H9 (cell line): Measurements from ENCODE around the gene KIF1A. TPM values are rescaled to one million over a fixed set of nuclear protein-coding genes. Genes with fewer than 3 reads are reported as not detected.

Source experiments
- DNase-seq: peaks from one replicate; pipeline ENCODE4 v3.0.0-alpha.2; 2017
- H2AFZ ChIP-seq: one replicate; pipeline ENCODE4 v1.6.1; 2013; ENCODE audit warnings: mild to moderate bottlenecking, low read length, control low read depth, moderate library complexity
- H2AK5ac ChIP-seq: 2 replicates; pipeline ENCODE4 v1.6.1; 2013; ENCODE audit warnings: low read length, control low read depth, mixed read lengths; ENCODE audit not compliant: insufficient read length
- H2BK120ac ChIP-seq: one replicate; pipeline ENCODE4 v1.6.1; 2013; ENCODE audit warnings: low read depth, mild to moderate bottlenecking, low read length, control low read depth, inconsistent platforms; ENCODE audit not compliant: poor library complexity, severe bottlenecking
- H2BK12ac ChIP-seq: 2 replicates; pipeline ENCODE4 v1.6.1; 2013; ENCODE audit warnings: low read length, control low read depth, mixed read lengths, low read depth; ENCODE audit not compliant: insufficient read length
- H2BK15ac ChIP-seq: 2 replicates; pipeline ENCODE4 v1.6.1; 2013; ENCODE audit warnings: low read depth, low read length, control low read depth
- H2BK20ac ChIP-seq: one replicate; pipeline ENCODE4 v1.6.1; 2013; ENCODE audit warnings: low read depth, mild to moderate bottlenecking, low read length, control low read depth, inconsistent platforms; ENCODE audit not compliant: poor library complexity, severe bottlenecking
- H2BK5ac ChIP-seq: 2 replicates; pipeline ENCODE4 v1.6.1; 2013; ENCODE audit warnings: low read length, control low read depth, mixed read lengths; ENCODE audit not compliant: insufficient read length
- H3K14ac ChIP-seq: 2 replicates; pipeline ENCODE4 v1.6.1; 2013; ENCODE audit warnings: low read length, control low read depth; ENCODE audit not compliant: insufficient read depth
- H3K18ac ChIP-seq: 2 replicates; pipeline ENCODE4 v1.6.1; 2013; ENCODE audit warnings: low read depth, mild to moderate bottlenecking, mixed read lengths, low read length, control low read depth; ENCODE audit not compliant: insufficient read length
- H3K23ac ChIP-seq: 2 replicates; pipeline ENCODE4 v1.6.1; 2013; ENCODE audit warnings: low read length, control low read depth, mixed read lengths, low read depth; ENCODE audit not compliant: insufficient read length
- H3K23me2 ChIP-seq: 2 replicates; pipeline ENCODE4 v1.6.1; 2013; ENCODE audit warnings: low read depth, mild to moderate bottlenecking, mixed read lengths, low read length, control low read depth; ENCODE audit not compliant: insufficient read length, poor library complexity, severe bottlenecking
- H3K27ac ChIP-seq: 2 replicates; pipeline ENCODE4 v1.5.1; 2013; ENCODE audit warnings: low read length, control low read depth, mixed read lengths, low read depth; ENCODE audit not compliant: insufficient read length
- H3K27me3 ChIP-seq: 2 replicates; pipeline ENCODE4 v1.6.1; 2013; ENCODE audit warnings: low read length, control low read depth, inconsistent platforms; ENCODE audit not compliant: insufficient read depth
- H3K4ac ChIP-seq: 2 replicates; pipeline ENCODE4 v1.6.1; 2013; ENCODE audit warnings: low read depth, mild to moderate bottlenecking, control low read depth, inconsistent platforms, low read length, moderate library complexity
- H3K4me1 ChIP-seq: 2 replicates; pipeline ENCODE4 v1.6.1; 2013; ENCODE audit warnings: low read length, control low read depth, inconsistent platforms; ENCODE audit not compliant: insufficient read depth
- H3K4me2 ChIP-seq: 2 replicates; pipeline ENCODE4 v1.6.1; 2013; ENCODE audit warnings: low read length, control low read depth, mixed read lengths; ENCODE audit not compliant: insufficient read length, insufficient read depth
- H3K56ac ChIP-seq: 2 replicates; pipeline ENCODE4 v1.6.1; 2013; ENCODE audit warnings: low read depth, mild to moderate bottlenecking, mixed read lengths, low read length, control low read depth; ENCODE audit not compliant: insufficient read length
- H3K79me1 ChIP-seq: 2 replicates; pipeline ENCODE4 v1.6.1; 2013; ENCODE audit warnings: low read depth, mild to moderate bottlenecking, moderate library complexity, low read length, control low read depth, inconsistent platforms; ENCODE audit not compliant: insufficient read depth, poor library complexity, severe bottlenecking
- H3K79me2 ChIP-seq: 2 replicates; pipeline ENCODE4 v1.6.1; 2013; ENCODE audit warnings: low read length, control low read depth, inconsistent platforms; ENCODE audit not compliant: insufficient read depth
- H3K9ac ChIP-seq: 2 replicates; pipeline ENCODE4 v1.6.1; 2013; ENCODE audit warnings: low read length, control low read depth, mixed read lengths; ENCODE audit not compliant: insufficient read length; ENCODE audit errors: extremely low read depth
- H3K9me3 ChIP-seq: one replicate; pipeline ENCODE4 v1.6.1; 2013; ENCODE audit warnings: low read depth, low read length, inconsistent platforms; ENCODE audit not compliant: control insufficient read depth
- H3T11ph ChIP-seq: one replicate; pipeline ENCODE4 v1.6.1; 2013; ENCODE audit warnings: mild to moderate bottlenecking, low read length, control low read depth, inconsistent platforms
- H4K20me1 ChIP-seq: one replicate; pipeline ENCODE4 v1.6.1; 2013; ENCODE audit not compliant: control insufficient read depth, insufficient read length, insufficient read depth
- H4K5ac ChIP-seq: 2 replicates; pipeline ENCODE4 v1.6.1; 2013; ENCODE audit warnings: low read depth, mild to moderate bottlenecking, mixed read lengths, low read length, control low read depth; ENCODE audit not compliant: insufficient read length
- H4K8ac ChIP-seq: replicated peaks from 2 replicates; pipeline ENCODE4 v1.6.1; 2013; ENCODE audit warnings: low read length, control low read depth, mixed read lengths, low read depth; ENCODE audit not compliant: insufficient read length
- H4K91ac ChIP-seq: 2 replicates; pipeline ENCODE4 v1.6.1; 2013; ENCODE audit warnings: low read depth, mild to moderate bottlenecking, moderate library complexity, mixed read lengths, low read length, control low read depth; ENCODE audit not compliant: insufficient read length
- H3K27ac Mint-ChIP-seq, 3 experiments: 2 replicates in 2 of 3; 3 replicates in 1 of 3; pipeline ENCODE4 v1.8.0; 2020 to 2021; ENCODE audit warnings: mixed read lengths in 3 of 3, mild to moderate bottlenecking in 1 of 3, moderate library complexity in 1 of 3
- H3K27me3 Mint-ChIP-seq: 2 replicates; pipeline ENCODE4 v1.8.0; 2021; ENCODE audit warnings: low read depth, mild to moderate bottlenecking, moderate library complexity, mixed read lengths
- H3K36me3 Mint-ChIP-seq, 3 experiments: 2 replicates in 2 of 3; 3 replicates in 1 of 3; pipeline ENCODE4 v1.8.0; 2020 to 2021; ENCODE audit warnings: low read depth in 3 of 3, mixed read lengths in 3 of 3; ENCODE audit not compliant: insufficient read depth in 1 of 3
- H3K4me1 Mint-ChIP-seq, 2 experiments: 2 replicates each; pipeline ENCODE4 v1.8.0; 2020; ENCODE audit warnings: mixed read lengths in 2 of 2
- H3K4me3 Mint-ChIP-seq, 2 experiments: 2 replicates in 1 of 2; 3 replicates in 1 of 2; pipeline ENCODE4 v1.8.0; 2020 to 2021; ENCODE audit warnings: mild to moderate bottlenecking in 2 of 2, mixed read lengths in 2 of 2, moderate library complexity in 1 of 2
- H3K9me3 Mint-ChIP-seq, 2 experiments: 2 replicates in 1 of 2; 3 replicates in 1 of 2; pipeline ENCODE4 v1.8.0; 2020; ENCODE audit warnings: mild to moderate bottlenecking in 2 of 2, mixed read lengths in 2 of 2, moderate library complexity in 1 of 2
- WGBS: extraction: QIAGEN DNeasy Blood & Tissue Kit; methylation state at CpG from one replicate; pipeline ENCODE4 v1.1.7; 2013; ENCODE audit warnings: missing lambda C conversion rate, low lambda C conversion rate, mixed read lengths; ENCODE audit not compliant: insufficient read length; ENCODE audit errors: extremely low coverage; 5-methylcytosine and 5-hydroxymethylcytosine counted together
- total RNA-seq: library from RNA; stranded (reverse); gene quantifications from 2 replicates; pipeline ENCODE4 v1.2.1, GENCODE V29; 2021
- TF ChIP-seq, protein P1 (sequence below): fragments of 200-600 bp; sonication (generic); conservative IDR thresholded peaks from 3 replicates; pipeline ENCODE4 v1.8.0; 2021; ENCODE audit warnings: antibody characterized with exemption, mild to moderate bottlenecking

Gene KIF1A
- total RNA-seq, 1 experiment from 2014 or later = 204 TPM

- Histone ChIP-seq H2AFZ (no peak overlapping the region), H3K4ac (no peak overlapping the region), H3K9ac (no peak overlapping the region), H3K79me1 (peaks cover 15% of the 10 kb centered on the region), H4K91ac (no peak overlapping the region), H3K27ac (no peak overlapping the region), H3K79me2 (peaks cover 2% of the 10 kb centered on the region; the same call in 1 of the 2 replicates), H3T11ph (no peak overlapping the region), H4K20me1 (peaks cover 2% of the 10 kb centered on the region), H3K18ac (no peak overlapping the region), H3K56ac (no peak overlapping the region), H3K9me3 (no peaks in the 10 kb centered on the region), H2BK5ac (no peak overlapping the region), H3K23me2 (no peaks in the 10 kb centered on the region), H4K8ac (no peak overlapping the region), H2BK20ac (no peak overlapping the region), H2BK120ac (no peak overlapping the region), H2BK15ac (no peak overlapping the region), H2AK5ac (no peak overlapping the region), H3K27me3 (no peaks in the 10 kb centered on the region), H3K23ac (no peak overlapping the region), H3K14ac (no peak overlapping the region), H4K5ac (no peak overlapping the region), H3K4me2 (no peak overlapping the region), H3K4me1 (no peaks in the 10 kb centered on the region), H2BK12ac (no peak overlapping the region)
- Mint-ChIP-seq H3K27ac (peak overlapping the region in 2 of 3 experiments; percentile 35 to 84; a peak in 4 of 7 replicates), H3K4me3 (no peak overlapping the region), H3K27me3 (no peaks in the 10 kb centered on the region), H3K36me3 (peaks cover 31 to 62% (median 62%) of the 10 kb centered on the region in 3 experiments), H3K9me3 (no peaks in the 10 kb centered on the region), H3K4me1 (peaks cover 11 to 21% of the 10 kb centered on the region in 2 experiments)
- no peak for DNase-seq
- no CpG with 5 or more reads among the region's 19 CpGs for WGBS
- TF ChIP-seq, protein P1, sequence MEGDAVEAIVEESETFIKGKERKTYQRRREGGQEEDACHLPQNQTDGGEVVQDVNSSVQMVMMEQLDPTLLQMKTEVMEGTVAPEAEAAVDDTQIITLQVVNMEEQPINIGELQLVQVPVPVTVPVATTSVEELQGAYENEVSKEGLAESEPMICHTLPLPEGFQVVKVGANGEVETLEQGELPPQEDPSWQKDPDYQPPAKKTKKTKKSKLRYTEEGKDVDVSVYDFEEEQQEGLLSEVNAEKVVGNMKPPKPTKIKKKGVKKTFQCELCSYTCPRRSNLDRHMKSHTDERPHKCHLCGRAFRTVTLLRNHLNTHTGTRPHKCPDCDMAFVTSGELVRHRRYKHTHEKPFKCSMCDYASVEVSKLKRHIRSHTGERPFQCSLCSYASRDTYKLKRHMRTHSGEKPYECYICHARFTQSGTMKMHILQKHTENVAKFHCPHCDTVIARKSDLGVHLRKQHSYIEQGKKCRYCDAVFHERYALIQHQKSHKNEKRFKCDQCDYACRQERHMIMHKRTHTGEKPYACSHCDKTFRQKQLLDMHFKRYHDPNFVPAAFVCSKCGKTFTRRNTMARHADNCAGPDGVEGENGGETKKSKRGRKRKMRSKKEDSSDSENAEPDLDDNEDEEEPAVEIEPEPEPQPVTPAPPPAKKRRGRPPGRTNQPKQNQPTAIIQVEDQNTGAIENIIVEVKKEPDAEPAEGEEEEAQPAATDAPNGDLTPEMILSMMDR = no peak
Measured at GRCh38 chr2:240792629-240793312, 27.2 kb downstream of the KIF1A start.
